ENCODE data around the gene DNAJC13.

Gene DNAJC13

DNA sequence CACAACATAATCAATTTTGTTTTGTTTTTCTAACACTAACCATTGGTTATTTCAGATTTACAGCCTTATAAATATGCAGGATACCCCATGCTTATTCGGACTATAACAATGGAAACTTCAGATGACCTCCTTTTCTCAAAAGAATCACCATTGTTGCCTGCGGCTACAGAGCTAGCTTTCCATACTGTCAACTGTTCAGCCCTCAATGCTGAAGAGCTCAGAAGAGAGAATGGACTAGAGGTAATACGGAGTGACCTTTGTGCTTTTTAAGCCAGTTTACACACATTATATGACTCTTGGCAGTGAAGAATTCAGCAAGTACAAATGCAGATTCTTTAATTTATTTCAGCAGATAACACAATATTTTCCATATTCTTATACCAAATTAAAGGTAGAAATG, 81.8 kb downstream of the DNAJC13 start:
- DNase-seq, result no peak

DNA sequence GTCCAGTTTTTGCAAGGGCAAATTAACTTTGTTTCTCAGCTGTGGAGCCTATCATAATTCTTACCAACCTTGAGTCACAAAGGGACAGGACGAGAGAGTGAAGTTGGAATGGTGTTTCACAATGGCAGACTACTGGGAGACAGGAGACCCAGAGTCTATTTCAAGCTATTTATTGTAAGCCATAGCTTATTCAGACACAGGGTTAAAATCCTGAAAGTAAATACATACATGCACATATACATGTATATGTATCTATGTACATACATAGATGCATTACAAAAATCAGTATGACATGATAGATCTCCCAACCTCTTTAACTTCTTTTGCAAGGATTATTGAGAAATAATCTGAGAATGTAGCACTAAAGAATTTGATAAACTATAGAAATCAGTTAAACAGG, 86.3 kb downstream of the DNAJC13 start:
- no peak for DNase-seq

DNA sequence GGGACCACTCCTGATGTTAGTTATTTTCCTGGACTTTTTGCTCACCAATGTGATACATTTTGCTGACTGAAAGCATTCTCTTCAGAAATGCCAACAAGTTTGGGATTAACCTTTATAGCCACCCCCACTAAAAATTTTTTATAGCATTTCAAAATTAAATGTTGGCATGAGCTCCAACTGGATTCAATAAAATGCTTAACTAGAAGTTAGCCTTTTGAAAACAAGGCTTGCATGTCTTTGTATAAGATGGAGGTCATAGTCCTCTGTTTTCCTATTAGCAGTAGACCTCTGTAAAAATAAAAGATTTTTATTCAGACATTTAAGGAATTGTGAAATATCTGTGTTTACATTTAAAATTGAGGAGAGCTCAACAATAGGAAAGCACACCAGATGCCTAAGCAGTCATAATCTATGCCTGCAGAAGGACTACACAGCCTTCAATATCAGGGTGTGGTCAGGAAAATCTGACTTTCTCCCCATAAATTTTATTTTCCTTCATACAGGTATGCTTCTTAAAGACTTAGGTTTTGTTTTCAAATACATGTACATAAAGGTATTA, 87.2 kb downstream of the DNAJC13 start:
- no peak for DNase-seq

DNA sequence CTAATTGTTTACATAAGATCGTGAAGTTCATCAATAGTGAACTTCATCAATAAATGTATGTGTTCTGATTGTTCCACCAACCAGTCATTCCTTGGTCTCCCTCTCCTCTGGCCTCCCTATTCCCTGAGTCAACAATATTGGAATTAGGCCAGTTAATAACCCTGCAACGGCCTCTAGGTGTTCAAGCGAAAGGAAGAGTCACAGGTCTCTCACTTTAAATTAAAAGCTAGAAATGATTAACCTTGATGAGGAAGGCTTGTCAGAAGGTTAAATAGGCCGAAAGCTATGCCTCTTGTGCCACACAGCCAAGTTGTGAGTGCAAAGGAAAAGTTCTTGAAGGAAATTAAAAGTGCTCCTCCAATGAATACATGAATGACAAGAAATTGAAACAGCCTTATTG, 90.4 kb downstream of the DNAJC13 start:
- DNase-seq, result no peak

DNA sequence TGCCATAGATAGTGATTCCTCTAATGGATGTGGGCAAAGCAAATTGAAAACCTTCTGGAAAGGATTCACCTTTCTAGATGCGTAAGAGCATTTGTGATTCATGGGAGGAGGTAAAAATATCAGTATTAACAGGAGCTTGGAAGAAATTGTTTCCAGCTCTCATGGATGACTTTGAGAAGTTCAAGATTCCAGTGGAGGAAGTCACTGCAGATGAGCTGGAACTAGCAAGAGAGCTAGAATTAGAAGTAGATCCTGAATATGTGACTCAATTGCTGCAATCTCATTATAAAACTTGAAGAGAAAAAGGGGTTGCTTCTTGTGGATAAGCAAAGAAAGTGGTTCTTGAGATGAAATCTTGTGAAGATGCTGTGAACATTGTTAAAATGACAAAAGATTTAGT, 91.8 kb downstream of the DNAJC13 start:
- DNase-seq, result no peak

DNA sequence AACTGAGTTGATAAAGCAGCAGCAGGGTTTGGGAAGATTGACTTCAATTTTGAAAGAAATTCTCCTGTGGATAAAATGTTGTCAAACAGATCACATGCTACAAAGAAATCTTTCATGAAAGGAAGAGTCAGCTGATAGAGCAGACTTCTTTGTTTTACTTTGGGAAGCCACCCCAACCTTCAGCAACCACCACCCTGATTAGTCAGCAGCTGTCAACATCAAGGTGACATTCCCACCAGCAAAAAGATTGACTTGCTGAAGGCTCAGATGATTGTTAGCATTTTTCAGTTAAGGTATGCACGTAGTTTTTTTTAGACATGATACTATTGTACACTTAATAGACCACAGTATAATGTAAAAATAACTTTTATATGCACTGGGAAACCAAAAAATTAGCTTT, 92.2 kb downstream of the DNAJC13 start:
- DNase-seq, result no peak

DNA sequence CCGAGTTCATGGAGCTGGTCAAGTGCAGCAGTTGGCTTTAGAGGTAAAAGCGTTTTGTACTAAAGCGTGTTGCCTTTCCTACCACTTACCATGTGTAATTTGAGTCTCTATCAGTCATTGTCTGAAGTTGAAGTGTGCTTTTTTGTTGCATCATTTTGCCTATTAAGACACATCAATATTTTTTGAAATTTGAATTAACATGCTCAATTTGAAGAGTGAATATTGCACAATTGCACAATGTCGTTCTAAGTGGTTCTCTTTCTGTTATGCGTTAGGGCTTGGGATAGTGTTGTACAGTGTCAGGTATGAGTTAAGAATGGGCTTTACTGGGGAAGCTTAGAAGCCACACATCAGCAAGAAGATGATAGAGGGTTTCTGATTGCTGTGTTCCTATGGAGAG, 95.8 kb downstream of the DNAJC13 start:
- peak; percentile 26 for DNase-seq

DNA sequence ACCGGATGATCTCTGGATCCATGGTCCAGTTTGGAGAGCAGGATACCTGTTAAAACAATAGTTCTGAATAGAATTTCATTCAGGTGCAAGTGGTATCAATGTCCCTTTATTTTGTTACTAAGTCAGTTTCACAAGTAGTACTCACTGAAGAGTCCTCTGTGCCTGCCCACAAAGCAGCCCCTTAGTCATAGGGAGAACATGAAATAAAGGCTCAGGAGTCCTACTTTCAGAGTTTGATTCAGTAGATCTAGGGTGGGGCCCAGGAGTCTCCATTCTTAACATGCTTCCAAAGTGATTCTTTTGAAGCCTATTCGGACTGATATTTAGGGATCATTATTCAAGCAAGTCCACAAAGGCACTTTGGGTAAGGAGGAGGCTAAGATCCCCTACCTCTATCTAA, 100.0 kb downstream of the DNAJC13 start:
- DNase-seq, result no peak

DNA sequence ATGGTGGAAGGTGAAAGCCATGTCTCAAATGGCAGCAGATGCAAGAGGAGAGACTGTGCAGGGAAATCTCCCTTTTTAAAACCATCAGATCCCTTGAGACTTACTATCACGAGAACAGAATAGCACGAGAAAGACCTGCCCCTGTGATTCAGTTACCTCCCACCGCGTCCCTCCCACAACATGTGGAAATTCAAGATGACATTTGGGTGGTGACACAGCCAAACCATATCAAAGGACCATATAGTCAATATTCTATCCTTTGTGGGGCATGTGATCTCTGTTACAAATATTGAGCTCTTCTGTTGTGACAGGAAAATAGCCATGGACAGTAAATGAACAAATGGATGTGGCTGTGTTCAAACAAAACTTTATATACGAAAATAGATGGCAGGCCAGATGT, 102.6 kb downstream of the DNAJC13 start:
- DNase-seq, result no peak

DNA sequence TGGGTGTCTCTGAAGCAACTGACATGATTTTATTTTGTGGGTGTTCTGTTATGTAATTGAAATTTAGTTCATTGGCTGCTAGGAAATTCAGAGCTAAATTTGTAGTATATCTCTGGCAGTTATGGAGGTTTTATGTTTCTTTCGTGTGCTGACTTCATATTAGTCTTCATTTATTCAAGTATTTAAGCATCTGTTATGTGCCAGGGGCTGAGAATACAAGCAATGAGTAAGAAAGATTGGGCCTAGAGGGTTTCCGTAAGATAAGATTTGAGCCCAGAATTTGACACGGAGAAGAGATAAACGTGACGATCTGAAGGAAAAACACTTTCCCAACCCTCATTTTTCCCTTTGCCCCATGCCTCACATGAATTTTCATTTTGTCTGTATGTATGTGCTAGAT, 104.6 kb downstream of the DNAJC13 start:
- no peak for DNase-seq

DNA sequence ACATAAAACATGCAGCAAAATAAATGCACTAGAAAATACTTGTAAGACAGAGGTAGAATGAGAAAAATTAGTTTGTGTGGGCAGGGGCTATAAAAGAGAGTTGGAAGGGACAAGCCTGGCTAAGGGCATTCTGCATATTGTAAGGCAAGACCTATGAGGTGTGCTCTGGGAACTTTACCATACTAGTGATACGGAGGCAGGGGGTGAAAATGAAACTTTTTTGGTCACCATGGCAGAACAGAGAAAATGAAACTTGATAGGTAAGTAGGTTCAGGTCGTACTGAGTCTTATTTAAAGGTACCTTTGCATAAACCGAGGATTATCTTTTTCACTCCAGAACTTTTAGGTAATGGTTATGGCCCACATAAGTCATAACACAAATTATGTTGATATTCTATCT, 105.1 kb downstream of the DNAJC13 start:
- DNase-seq, result no peak

DNA sequence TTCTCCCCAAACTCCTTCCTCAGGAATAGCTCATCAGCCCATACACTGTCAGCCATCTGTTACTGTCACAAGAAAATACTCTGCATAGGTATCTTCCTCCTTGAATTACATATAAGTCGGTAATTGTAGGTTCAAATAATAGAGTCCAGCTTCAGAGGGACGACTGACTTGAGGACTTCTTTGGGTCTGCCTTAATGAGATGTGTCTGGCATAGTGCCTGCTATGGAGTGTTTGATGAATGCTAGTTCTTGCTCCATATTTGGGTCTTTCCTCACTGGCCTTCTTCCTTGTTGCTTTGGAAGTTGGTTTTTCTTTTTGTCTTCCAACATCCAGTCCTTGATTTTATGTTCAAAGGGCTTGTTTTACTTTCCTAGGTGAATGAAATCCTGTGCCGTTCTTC, 113.3 kb downstream of the DNAJC13 start:
- DNase-seq, result no peak

DNA sequence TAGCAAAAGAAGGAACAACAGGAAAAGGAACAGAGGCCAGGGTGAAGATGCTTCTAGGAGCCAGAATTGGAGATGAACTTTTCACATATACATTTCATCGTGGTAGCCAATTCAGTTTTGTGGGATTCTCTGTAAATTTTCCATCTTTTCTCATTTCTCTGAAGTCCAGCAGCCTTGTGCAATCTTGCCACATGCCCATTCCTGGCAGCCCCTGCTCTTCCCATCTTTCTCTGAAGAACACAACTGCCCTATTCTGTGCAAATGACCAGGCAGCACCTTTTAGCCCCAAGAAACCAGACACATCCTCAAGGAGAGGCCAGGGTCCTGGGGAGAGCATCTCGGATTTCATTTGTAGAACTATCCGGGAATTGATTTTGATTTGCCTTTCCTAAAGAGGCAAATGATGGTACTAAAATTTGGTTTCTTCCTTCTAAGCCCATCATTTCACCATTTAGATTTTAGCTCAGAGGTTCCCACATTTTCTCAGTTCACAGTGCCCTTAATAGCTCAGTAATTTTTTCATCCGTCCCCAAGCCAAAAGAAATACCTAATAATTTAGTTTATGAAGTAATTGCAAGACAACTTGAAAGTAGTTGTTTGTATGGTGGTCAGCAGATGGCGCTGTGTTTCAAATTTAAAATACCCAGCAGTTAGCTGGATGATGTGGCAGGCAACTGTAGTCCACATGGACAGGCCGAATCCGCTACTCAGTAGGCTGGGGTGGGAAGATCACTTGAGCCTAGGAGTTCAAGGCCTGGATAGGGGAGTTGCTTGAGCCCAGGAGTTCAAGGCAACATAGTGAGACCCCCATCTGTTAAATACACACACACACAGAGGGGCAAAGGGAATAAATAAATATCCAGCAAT, 118.5 kb downstream of the DNAJC13 start:
- peak; percentile 56 for DNase-seq

DNA sequence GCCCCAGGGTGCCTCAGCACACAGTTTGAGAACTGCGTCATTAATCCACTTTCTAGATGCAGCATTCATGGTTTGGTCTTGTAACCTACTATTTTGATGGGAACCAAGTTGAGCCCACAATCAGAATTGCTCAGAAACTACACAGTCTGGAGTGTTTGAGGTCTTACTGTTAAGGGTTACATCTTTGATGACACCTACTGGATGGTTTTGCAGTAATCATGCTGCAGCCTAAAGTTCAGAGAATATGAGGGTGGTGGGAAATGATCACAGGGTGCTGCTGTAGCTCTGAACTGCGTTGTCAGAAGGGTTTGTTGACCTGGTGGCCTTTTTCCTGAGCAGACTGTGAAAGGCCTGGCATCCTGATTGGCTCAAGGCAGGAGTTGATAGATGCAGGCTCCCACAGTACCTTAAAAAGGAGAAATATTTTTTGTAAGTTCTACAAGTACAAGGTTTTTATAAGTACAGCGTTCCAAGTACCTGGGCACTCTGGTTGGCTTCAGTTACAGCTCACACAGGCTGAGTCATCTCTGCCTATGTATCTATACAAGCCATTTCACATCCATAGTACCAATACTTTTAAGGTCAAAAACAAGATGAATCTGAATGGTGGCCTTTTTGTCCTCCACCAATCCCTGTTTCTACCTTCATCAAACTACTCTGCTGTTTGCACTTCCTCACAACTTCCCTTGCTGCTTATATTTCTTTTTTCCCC, 119.3 kb downstream of the DNAJC13 start:
- no peak for DNase-seq

DNA sequence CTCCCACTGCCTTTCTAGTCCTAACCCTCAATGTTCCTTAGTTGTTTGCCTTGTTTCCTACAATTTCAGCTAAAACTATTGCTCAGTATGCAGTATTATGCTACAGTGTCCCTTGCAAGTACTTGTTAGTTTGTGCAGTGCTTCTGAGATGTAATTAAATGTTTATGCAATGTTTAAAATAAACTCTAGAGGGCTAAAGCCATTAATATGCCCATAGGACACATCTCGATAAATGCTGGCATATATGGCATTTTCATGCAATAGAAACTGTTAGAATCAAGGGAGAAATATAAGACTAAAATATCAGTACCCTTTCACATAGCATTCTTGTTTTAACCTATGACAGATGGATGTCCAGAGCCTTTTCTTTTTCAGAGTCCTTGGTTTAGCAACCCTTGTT, 120.0 kb downstream of the DNAJC13 start:
- no peak for DNase-seq

DNA sequence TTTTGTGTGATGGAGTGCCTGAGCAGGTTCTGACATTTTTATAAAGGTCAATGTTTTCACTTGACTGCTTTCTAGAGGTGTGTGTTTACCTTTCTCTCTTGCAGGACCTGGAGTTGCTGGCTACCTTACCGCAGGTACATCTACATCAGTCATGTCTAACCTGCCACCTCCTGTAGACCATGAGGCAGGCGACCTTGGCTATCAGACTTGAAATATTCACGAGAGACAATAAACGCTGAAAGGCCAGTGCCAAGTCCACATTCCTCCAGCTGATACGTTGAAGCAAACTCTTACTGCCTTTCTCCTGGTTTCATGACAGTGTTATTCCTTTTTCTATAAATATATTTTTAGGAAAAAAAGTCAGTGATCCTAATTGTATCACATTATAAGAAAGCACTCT, 120.8 kb downstream of the DNAJC13 start:
- no peak for DNase-seq

DNA sequence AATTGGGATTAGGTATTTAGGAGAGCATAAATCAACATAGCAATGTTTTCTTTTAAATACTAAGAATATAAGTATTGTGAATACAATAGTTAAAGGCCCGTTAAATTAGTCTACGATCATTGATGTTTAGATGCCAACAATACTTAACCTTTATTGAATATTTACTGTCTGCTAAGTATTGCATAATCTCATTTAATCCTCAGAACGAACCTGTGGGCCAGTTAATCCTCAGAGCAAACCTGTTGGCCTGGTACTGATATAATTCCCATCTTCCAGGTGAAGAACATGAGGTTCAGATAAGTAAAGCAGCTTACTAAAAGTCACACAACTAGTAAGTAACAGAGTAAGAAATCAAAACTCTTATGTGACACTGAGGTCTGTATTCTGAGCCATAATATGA, 122.4 kb downstream of the DNAJC13 start:
- DNase-seq, result no peak

DNA sequence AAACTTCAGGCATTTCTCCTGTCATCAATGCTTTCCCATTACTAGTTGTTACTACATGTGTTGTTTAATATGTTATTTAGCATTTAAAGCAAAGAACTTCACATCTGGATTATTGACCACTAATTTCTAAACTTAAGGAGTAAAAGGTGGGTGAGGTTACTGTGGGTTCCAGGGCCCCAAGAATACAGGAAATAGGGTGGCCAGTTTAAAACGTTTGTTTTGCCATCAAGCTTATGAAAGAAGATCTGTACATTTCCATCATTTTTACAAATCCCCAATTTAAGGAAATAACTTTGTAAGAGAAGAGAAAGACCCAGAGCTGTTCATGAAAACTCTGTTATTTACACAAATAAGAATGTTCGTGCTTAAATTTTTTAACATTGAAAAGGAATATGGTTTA, 125.3 kb downstream of the DNAJC13 start:
- DNase-seq, result no peak

DNA sequence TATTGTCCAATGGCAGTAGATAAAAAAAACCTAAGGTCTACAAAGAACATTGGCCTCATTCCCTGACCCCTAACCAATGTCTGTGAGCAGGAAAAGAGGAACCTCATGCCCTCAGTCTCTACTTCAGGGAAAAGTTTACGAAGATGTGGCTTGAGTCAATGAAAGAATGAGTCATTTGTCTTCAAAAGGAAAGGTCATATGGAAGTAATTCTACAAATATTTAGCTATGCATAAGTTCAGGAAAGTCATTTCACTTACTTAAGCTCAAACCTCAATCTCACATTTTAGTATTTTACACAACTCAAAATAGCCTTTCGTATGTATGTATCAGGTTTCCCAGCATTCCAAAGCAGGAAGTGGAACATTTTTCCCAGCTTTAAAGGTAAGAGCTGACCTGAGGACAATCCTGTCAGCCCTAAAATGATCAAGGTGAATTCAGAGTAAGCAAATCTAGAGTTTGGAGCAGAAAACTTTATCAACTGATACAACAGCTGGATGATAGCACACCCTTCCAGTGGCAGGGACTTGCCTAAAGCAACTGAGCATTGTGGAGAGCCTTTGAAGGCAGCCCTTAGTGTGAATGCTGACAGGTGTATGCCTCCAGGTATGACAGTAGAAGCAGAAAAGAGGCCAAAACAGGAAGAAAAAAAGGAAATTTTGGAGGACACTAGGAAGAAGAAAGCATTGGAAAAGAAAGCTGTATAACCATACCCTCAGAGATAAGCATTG, 125.9 kb downstream of the DNAJC13 start:
- DNase-seq, result no peak

DNA sequence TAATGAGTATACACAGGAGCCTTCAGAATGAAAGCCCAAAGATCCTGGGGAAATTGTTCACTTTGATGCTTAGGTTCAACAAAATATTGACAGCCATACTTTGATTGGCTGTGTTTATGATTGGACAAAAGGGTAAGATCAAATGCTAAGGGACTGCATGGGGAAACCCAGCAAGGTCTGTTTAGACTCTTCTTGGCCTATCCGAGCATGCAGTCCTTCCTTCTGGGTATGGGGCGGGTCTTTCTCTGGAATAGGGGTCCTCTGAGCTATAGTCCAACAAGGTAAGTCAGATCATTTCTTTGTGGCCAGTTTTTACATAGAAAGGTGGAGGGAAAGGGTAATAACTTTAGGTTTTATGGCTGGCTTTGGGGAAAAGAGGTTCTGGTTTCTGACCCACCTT, 126.8 kb downstream of the DNAJC13 start:
- no peak for DNase-seq

DNA sequence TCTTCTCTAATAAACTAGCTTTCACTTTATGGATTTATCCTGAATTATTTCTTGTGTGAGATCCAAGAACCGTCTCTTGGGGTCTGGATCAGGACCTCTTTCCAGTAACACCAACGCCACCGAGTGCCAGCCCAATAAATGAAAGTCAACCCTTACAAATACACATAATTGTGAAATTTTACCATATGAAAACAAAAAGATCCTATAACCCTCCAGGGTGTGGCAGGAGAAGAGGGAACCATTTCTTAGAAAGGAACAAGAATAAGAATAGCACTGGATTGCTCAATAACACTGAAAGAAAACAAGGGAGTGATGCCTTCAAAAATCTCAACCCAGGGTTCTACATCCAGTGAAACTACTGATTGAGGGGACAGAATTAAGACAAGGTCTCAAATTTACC, 128.2 kb downstream of the DNAJC13 start:
- DNase-seq, result no peak

DNA sequence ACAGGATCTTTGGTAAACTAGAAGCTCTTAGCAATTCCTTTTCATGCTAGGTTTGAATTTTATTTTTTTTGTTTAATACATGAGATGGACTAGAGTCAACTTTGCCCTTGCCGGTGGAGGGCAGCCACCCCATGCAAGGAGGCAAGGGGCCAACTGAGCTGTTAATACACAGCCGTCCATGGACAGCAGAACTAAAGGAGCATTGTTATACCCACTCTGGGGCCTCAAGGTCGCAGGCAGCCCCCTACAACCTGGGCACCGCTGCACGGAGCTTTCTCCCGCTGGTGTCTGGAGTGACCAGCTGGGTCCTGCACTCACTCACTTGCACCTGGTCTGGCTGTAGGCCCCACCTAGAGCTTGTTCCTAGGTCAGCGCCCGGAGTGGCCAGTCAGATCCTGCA, 131.9 kb downstream of the DNAJC13 start:
- DNase-seq, result no peak

DNA sequence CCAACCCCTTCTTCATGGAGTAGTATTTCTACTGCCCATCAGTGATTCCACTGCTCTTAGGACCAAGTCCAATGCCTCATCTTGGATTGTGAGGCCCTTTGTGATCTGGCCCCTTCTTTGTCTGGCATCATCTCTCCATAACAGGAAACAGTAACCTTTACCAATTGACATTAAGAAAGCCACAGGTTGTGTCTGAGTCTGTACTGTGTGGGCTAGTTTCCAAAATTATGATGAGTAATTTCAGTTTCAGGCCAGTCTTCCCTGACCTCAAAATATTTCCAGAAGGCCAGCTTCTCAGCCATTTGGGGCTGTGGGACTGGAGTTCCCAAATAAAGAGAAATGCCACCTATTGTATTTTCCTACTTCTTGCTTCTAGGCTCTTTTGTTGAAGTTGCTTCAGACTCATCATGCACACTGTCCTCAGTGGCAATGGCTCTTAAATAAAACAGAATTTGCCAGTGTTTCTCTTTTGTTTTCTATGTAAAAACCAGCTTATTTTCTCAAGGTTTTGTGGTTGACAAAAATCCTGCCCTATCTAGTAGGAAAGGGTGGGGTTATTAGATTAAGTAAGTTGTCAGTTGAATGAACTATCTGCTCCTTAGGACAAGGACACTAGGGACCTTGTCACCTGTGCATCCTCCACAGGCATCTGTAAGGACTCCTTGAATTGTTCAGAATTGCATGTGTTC, 132.7 kb downstream of the DNAJC13 start:
- DNase-seq, result no peak
